ENCODE data around the gene MSRB3. TPM values are rescaled to one million over a fixed set of nuclear protein-coding genes. Genes with fewer than 3 reads are reported as not detected.

Gene MSRB3
- total RNA-seq, 1 donor from 2014 or later, result 18.3 TPM

DNA sequence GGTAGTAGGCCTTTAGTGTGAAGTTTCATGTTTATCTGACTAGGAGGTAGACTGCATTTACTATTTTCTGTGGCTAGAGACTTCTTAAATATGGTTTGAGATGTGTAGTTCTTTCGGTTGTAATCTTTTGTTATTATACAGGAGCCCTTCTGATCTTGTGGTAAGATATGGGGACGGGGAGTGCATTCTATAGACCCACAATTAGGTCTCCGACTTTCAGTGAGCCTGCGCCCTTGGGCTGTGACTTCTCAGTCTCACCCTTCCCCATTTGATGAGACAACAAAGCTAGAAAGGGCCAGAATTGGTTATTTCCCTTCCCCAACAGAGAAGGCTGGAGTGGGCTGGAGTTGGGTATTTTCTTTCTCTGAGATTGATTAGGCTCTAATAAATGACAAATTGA, 130.0 kb downstream of the MSRB3 start:
- H3K27me3 ChIP-seq (ENCODE audit: control insufficient read depth, insufficient read depth, low read length), result no peaks in the 10 kb centered on the region
- DNase-seq (ENCODE audit: low read depth), result no peak
- TF ChIP-seq, protein P1, sequence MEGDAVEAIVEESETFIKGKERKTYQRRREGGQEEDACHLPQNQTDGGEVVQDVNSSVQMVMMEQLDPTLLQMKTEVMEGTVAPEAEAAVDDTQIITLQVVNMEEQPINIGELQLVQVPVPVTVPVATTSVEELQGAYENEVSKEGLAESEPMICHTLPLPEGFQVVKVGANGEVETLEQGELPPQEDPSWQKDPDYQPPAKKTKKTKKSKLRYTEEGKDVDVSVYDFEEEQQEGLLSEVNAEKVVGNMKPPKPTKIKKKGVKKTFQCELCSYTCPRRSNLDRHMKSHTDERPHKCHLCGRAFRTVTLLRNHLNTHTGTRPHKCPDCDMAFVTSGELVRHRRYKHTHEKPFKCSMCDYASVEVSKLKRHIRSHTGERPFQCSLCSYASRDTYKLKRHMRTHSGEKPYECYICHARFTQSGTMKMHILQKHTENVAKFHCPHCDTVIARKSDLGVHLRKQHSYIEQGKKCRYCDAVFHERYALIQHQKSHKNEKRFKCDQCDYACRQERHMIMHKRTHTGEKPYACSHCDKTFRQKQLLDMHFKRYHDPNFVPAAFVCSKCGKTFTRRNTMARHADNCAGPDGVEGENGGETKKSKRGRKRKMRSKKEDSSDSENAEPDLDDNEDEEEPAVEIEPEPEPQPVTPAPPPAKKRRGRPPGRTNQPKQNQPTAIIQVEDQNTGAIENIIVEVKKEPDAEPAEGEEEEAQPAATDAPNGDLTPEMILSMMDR (IDR thresholded peaks at IDR 0.05; ENCODE audit: insufficient read depth, low read length, poor library complexity, severe bottlenecking), result no peak
- H3K36me3 ChIP-seq (ENCODE audit: control insufficient read depth, insufficient read depth, low read length), result no peaks in the 10 kb centered on the region
- no peak overlapping the region for H3K4me3 ChIP-seq (ENCODE audit: low read depth, low read length)

DNA sequence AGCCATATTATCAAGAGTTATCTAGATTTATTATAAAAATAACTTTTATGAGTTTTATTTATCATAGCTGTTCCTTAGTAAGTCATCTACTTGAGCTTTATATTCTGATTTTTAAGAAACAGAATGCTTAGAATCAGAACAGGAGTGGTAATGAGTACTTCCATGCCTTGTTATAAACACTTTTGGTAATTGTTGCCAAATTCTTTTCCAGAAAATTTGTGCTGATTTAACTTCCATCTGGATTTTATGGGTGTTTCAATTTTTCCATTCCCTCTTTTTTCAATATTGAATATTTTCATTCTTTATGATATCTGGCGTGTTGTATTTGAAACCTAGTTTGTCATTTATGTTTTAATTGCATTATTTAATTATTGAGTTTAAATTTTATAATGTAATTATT, 131.2 kb downstream of the MSRB3 start:
- TF ChIP-seq, protein P1 (IDR thresholded peaks at IDR 0.05; ENCODE audit: insufficient read depth, low read length, poor library complexity, severe bottlenecking), result no peak
- H3K27me3 ChIP-seq (ENCODE audit: control insufficient read depth, insufficient read depth, low read length), result no peaks in the 10 kb centered on the region
- no peak overlapping the region for H3K4me3 ChIP-seq (ENCODE audit: low read depth, low read length)
- DNase-seq (ENCODE audit: low read depth), result no peak
- H3K36me3 ChIP-seq (ENCODE audit: control insufficient read depth, insufficient read depth, low read length), result no peaks in the 10 kb centered on the region

DNA sequence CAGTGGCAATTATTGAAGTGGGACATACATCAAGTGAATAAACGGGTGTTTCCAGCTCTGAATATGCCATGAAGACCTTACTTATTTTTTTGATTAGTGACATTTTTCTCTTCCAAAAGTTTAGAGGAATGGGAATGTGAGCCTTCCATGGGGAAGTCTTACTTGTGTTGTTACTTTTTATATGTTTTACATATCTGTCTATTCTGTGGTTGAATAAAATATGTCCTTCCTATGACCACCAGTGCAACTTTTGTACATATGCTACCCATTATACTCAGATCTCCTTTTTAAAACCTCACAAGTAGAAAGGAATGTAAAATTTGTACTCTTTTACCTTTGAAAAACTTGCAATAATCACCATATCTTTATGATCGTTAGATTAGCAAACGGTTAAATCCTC, 132.7 kb downstream of the MSRB3 start:
- Histone ChIP-seq H3K36me3 (ENCODE audit: control insufficient read depth, insufficient read depth, low read length) (no peaks in the 10 kb centered on the region), H3K4me3 (ENCODE audit: low read depth, low read length) (no peak overlapping the region), H3K27me3 (ENCODE audit: control insufficient read depth, insufficient read depth, low read length) (no peaks in the 10 kb centered on the region)
- no peak for DNase-seq (ENCODE audit: low read depth)
- TF ChIP-seq, protein P1 (IDR thresholded peaks at IDR 0.05; ENCODE audit: insufficient read depth, low read length, poor library complexity, severe bottlenecking), result no peak

DNA sequence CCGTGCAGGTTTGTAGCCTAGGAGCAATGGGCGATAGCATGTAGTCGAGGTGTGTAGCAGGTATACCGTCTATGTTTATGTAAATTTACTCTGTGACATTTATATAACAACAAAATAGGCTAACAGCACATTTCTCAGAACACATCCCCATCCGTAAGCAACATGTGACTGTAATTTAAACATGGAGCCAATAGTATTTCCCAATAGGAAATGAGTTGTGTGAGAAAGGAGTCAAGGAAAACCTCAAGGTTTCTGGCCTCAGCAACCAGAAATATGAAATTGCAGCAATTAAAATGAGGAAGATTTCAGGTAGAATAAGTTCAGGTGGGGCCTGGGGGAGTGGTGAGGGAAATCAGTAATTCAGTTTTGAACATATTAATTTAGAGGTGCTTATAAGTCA, 136.0 kb downstream of the MSRB3 start:
- Histone ChIP-seq H3K36me3 (ENCODE audit: control insufficient read depth, insufficient read depth, low read length) (no peaks in the 10 kb centered on the region), H3K4me3 (ENCODE audit: low read depth, low read length) (no peak overlapping the region), H3K27me3 (ENCODE audit: control insufficient read depth, insufficient read depth, low read length) (no peaks in the 10 kb centered on the region)
- TF ChIP-seq, protein P1 (IDR thresholded peaks at IDR 0.05; ENCODE audit: insufficient read depth, low read length, poor library complexity, severe bottlenecking), result no peak
- no peak for DNase-seq (ENCODE audit: low read depth)

DNA sequence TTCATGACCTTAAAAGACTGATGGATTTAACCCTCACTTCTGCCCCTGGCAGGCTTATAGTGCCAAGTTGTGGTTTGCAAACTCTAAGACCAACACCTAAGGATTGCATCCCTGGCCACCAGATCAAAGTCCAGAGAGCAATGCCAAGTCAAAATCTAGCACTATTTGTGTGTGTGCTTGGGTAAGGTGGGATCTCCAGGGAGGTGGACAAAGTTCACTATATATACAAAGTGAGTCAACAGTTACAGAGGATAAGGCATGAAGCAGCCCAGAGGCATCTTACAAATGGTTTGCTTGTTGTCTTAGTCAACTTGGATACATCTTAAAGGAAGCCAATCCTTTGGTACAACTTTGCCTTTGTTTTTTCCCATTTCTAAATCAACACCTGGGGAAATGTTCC, 137.3 kb downstream of the MSRB3 start:
- no peaks in the 10 kb centered on the region for H3K27me3 ChIP-seq (ENCODE audit: control insufficient read depth, insufficient read depth, low read length)
- H3K4me3 ChIP-seq (ENCODE audit: low read depth, low read length), result no peak overlapping the region
- no peaks in the 10 kb centered on the region for H3K36me3 ChIP-seq (ENCODE audit: control insufficient read depth, insufficient read depth, low read length)
- TF ChIP-seq, protein P1 (IDR thresholded peaks at IDR 0.05; ENCODE audit: insufficient read depth, low read length, poor library complexity, severe bottlenecking), result no peak
- no peak for DNase-seq (ENCODE audit: low read depth)

DNA sequence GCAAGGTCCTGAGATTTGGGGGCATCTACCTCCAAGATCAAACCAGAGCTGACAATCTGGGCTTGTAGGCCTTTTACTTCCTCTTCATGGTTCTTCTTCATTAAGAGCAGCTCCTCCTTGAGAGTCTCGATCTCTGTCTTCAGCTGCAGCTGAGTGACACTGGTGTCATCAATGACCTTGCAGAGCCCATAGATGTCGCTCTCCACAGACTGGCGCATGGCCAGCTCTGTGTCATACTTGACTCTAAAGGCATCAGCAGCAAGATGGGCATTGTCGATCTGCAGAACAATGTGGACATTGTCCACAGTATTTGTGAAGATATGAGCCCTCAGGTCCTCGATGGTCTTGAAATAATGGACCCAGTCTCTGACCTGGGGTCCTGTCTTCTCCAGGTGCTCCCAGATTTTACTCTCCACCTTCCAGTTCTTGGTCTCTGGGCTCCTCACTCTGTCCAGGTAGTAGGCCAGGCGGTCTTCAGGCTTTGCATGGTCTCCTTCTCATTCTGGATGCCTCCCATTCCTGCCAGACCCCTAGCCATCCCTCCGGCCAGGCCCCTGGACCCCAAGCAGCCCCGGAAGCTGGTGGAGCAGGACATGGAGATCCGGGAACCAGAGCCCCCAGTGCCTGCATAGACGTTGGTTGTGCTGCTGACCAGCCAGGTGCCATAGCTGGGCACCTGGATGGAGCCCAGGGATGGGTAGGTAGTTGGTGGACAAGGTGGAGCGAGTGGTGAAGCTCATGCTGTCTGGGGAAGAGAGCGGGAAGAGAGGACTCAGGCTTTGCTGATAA, 141.0 kb downstream of the MSRB3 start:
- Histone ChIP-seq H3K4me3 (ENCODE audit: low read depth, low read length) (no peak overlapping the region), H3K27me3 (ENCODE audit: control insufficient read depth, insufficient read depth, low read length) (no peaks in the 10 kb centered on the region), H3K36me3 (ENCODE audit: control insufficient read depth, insufficient read depth, low read length) (no peaks in the 10 kb centered on the region)
- no peak for DNase-seq (ENCODE audit: low read depth)
- TF ChIP-seq, protein P1 (IDR thresholded peaks at IDR 0.05; ENCODE audit: insufficient read depth, low read length, poor library complexity, severe bottlenecking), result no peak

Data from kidney epithelial cell (primary cell).